ENCODE data around the gene PHLDA3. TPM values are rescaled to one million over a fixed set of nuclear protein-coding genes. Genes with fewer than 3 reads are reported as not detected.

Gene PHLDA3
- total and polyA plus RNA-seq, 4 donors, result 0.36 to 2.2 (median 1.0) TPM

DNA sequence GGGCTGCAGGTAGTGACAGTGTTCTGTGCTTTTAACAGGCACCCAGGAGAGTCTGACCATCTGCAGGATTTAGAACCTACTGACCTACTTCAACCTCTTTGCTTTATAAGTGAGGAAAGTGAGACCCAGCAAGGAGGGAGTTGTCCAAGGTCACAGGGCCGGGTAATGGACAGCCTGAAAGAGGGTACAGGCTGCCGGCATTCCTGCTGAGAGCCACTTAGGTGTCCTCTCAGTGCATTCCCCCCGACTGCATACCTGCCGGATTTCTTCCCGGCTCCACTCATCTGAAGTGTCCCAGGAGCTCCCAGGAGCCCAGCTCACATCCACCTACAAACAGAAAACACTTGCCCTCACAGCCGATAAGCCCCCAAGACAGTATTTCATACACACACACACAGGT is 13.9 kb downstream of the PHLDA3 start:
- H3K27me3 ChIP-seq (ENCODE audit: control insufficient read depth in 4 of 4, insufficient read depth in 4 of 4, low read length in 3 of 4), result no peaks in the 10 kb centered on the region
- WGBS, result 73% methylated on average over 6 of the region's 6 CpGs
- H3K27ac ChIP-seq (ENCODE audit: low read depth in 1 of 2, low read length in 2 of 2), result no peak overlapping the region
- no peak for DNase-seq (ENCODE audit: low spot score)
- H3K36me3 ChIP-seq (ENCODE audit: control insufficient read depth in 4 of 4, insufficient read depth in 3 of 4, low read depth in 1 of 4, low read length in 3 of 4), result no peaks in the 10 kb centered on the region
- H3K4me3 ChIP-seq (ENCODE audit: low read depth in 1 of 3, low read length in 3 of 3), result no peak overlapping the region
- H3K9ac ChIP-seq (ENCODE audit: low read depth in 1 of 2, low read length in 2 of 2), result no peak overlapping the region
- TF ChIP-seq TAF1 (conservative IDR thresholded peaks at IDR 0.05) (no peak), RXRA (IDR thresholded peaks at IDR 0.05) (no peak), EGR1 (IDR thresholded peaks at IDR 0.05; ENCODE audit: low read depth in 2 of 2) (no peak), FOXA2 (IDR thresholded peaks at IDR 0.05) (no peak), SP1 (IDR thresholded peaks at IDR 0.05) (no peak), FOXA1 (IDR thresholded peaks at IDR 0.05) (no peak), HNF4G (IDR thresholded peaks at IDR 0.05) (no peak), RAD21 (IDR thresholded peaks at IDR 0.05) (no peak), JUND (IDR thresholded peaks at IDR 0.05) (no peak), HNF4A (conservative IDR thresholded peaks at IDR 0.05) (no peak), GABPA (IDR thresholded peaks at IDR 0.05 in 1 of 2, conservative IDR thresholded peaks at IDR 0.05 in 1 of 2) (no peak), YY1 (IDR thresholded peaks at IDR 0.05) (no peak)
- TF ChIP-seq, protein P1, sequence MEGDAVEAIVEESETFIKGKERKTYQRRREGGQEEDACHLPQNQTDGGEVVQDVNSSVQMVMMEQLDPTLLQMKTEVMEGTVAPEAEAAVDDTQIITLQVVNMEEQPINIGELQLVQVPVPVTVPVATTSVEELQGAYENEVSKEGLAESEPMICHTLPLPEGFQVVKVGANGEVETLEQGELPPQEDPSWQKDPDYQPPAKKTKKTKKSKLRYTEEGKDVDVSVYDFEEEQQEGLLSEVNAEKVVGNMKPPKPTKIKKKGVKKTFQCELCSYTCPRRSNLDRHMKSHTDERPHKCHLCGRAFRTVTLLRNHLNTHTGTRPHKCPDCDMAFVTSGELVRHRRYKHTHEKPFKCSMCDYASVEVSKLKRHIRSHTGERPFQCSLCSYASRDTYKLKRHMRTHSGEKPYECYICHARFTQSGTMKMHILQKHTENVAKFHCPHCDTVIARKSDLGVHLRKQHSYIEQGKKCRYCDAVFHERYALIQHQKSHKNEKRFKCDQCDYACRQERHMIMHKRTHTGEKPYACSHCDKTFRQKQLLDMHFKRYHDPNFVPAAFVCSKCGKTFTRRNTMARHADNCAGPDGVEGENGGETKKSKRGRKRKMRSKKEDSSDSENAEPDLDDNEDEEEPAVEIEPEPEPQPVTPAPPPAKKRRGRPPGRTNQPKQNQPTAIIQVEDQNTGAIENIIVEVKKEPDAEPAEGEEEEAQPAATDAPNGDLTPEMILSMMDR (IDR thresholded peaks at IDR 0.05; ENCODE audit: low read depth, low read length, missing input control), result no peak
- TF ChIP-seq, protein P2, sequence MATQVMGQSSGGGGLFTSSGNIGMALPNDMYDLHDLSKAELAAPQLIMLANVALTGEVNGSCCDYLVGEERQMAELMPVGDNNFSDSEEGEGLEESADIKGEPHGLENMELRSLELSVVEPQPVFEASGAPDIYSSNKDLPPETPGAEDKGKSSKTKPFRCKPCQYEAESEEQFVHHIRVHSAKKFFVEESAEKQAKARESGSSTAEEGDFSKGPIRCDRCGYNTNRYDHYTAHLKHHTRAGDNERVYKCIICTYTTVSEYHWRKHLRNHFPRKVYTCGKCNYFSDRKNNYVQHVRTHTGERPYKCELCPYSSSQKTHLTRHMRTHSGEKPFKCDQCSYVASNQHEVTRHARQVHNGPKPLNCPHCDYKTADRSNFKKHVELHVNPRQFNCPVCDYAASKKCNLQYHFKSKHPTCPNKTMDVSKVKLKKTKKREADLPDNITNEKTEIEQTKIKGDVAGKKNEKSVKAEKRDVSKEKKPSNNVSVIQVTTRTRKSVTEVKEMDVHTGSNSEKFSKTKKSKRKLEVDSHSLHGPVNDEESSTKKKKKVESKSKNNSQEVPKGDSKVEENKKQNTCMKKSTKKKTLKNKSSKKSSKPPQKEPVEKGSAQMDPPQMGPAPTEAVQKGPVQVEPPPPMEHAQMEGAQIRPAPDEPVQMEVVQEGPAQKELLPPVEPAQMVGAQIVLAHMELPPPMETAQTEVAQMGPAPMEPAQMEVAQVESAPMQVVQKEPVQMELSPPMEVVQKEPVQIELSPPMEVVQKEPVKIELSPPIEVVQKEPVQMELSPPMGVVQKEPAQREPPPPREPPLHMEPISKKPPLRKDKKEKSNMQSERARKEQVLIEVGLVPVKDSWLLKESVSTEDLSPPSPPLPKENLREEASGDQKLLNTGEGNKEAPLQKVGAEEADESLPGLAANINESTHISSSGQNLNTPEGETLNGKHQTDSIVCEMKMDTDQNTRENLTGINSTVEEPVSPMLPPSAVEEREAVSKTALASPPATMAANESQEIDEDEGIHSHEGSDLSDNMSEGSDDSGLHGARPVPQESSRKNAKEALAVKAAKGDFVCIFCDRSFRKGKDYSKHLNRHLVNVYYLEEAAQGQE (IDR thresholded peaks at IDR 0.05), result no peak
- TF ChIP-seq, protein P3, sequence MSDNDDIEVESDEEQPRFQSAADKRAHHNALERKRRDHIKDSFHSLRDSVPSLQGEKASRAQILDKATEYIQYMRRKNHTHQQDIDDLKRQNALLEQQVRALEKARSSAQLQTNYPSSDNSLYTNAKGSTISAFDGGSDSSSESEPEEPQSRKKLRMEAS (IDR thresholded peaks at IDR 0.05), result no peak
- TF ChIP-seq, protein P4, sequence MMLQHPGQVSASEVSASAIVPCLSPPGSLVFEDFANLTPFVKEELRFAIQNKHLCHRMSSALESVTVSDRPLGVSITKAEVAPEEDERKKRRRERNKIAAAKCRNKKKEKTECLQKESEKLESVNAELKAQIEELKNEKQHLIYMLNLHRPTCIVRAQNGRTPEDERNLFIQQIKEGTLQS (IDR thresholded peaks at IDR 0.05), result no peak
- no peaks in the 10 kb centered on the region for H3K9me3 ChIP-seq (ENCODE audit: control insufficient read depth in 4 of 4, low read length in 3 of 4)
- H3K4me1 ChIP-seq (ENCODE audit: control insufficient read depth in 4 of 4, insufficient read depth in 4 of 4, low read length in 3 of 4), result no peaks in the 10 kb centered on the region

DNA sequence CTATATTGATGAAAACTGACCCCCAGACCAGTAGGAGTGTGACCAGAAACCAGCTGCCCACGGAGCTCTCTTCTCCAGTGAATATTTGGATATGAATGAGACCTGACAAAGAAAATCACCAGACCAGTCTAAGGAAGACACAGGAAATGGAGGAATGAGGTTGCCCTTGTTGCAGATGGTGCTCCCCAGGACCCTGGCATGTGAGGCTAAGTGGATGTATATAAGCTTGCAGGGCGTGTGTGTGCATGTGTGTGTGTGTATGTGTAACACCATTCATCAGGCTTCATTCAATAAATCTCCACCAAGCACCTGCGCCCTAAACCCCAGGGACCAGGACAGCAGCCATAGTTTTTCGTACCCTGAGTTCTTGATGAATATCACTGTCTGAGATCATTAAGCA is 14.4 kb downstream of the PHLDA3 start:
- Histone ChIP-seq H3K36me3 (ENCODE audit: control insufficient read depth in 4 of 4, insufficient read depth in 3 of 4, low read depth in 1 of 4, low read length in 3 of 4) (no peaks in the 10 kb centered on the region), H3K27ac (ENCODE audit: low read depth in 1 of 2, low read length in 2 of 2) (no peak overlapping the region), H3K4me3 (ENCODE audit: low read depth in 1 of 3, low read length in 3 of 3) (no peak overlapping the region), H3K9ac (ENCODE audit: low read depth in 1 of 2, low read length in 2 of 2) (no peak overlapping the region), H3K9me3 (ENCODE audit: control insufficient read depth in 4 of 4, low read length in 3 of 4) (no peaks in the 10 kb centered on the region), H3K4me1 (ENCODE audit: control insufficient read depth in 4 of 4, insufficient read depth in 4 of 4, low read length in 3 of 4) (no peaks in the 10 kb centered on the region), H3K27me3 (ENCODE audit: control insufficient read depth in 4 of 4, insufficient read depth in 4 of 4, low read length in 3 of 4) (no peaks in the 10 kb centered on the region)
- no peak for DNase-seq (ENCODE audit: low spot score)
- WGBS, result 75% methylated on average over 4 of the region's 4 CpGs
- TF ChIP-seq SP1 (IDR thresholded peaks at IDR 0.05) (no peak), HNF4G (IDR thresholded peaks at IDR 0.05) (no peak), FOXA2 (IDR thresholded peaks at IDR 0.05) (no peak), RAD21 (IDR thresholded peaks at IDR 0.05) (no peak), HNF4A (conservative IDR thresholded peaks at IDR 0.05) (no peak), FOXA1 (IDR thresholded peaks at IDR 0.05) (no peak), GABPA (IDR thresholded peaks at IDR 0.05 in 1 of 2, conservative IDR thresholded peaks at IDR 0.05 in 1 of 2) (no peak), JUND (IDR thresholded peaks at IDR 0.05) (no peak), YY1 (IDR thresholded peaks at IDR 0.05) (no peak), RXRA (IDR thresholded peaks at IDR 0.05) (no peak), NR2F2 (IDR thresholded peaks at IDR 0.05) (no peak), TAF1 (conservative IDR thresholded peaks at IDR 0.05) (no peak), EGR1 (IDR thresholded peaks at IDR 0.05; ENCODE audit: low read depth in 2 of 2) (no peak)
- TF ChIP-seq, protein P2 (IDR thresholded peaks at IDR 0.05), result no peak
- TF ChIP-seq, protein P4 (IDR thresholded peaks at IDR 0.05), result no peak
- TF ChIP-seq, protein P1 (IDR thresholded peaks at IDR 0.05; ENCODE audit: low read depth, low read length, missing input control), result no peak
